ENCODE results near the gene NEK7. TPM values are rescaled to one million over a fixed set of nuclear protein-coding genes. Genes with fewer than 3 reads are reported as not detected.

NEK7 gene
- total and polyA plus RNA-seq, 4 experiments from 2014 or later = 53.5 to 63.8 (median 57.2) TPM

DNA sequence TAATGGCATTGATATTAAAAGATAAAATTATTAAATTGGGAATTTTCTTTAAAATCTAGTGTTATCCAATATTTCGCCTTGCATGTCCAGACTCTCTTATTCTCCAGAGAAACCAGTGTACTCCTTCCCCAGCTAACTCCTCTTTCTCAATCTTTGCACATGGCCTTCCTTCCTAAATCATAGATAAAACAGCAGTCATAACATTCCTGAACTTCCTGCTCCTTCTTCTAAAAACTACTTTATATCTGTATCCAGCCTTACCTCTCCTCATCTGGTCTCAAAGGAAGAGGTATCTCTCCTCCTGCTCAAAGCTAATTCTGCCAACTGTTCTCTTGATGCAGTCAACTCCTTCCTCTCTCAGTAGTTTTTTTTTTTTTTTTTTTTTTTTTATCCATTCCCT lies 39.5 kb upstream of the NEK7 start:
- no peak for DNase-seq
- Histone ChIP-seq H3K36me3 (ENCODE audit: insufficient read depth, low read length) (no peaks in the 10 kb centered on the region), H3K27ac (ENCODE audit: low read depth, low read length) (no peak overlapping the region), H3K9me3 (ENCODE audit: control insufficient read depth in 1 of 2, low read length in 2 of 2) (no peaks in the 10 kb centered on the region), H3K4me3 (ENCODE audit: low read length in 2 of 2) (no peak overlapping the region), H3K4me1 (ENCODE audit: insufficient read depth, low read length) (no peaks in the 10 kb centered on the region), H3K27me3 (ENCODE audit: insufficient read depth, low read length) (no peaks in the 10 kb centered on the region)
- intact Hi-C loops (cut with micrococcal nuclease) = no loop called here
- no peaks in the 10 kb centered on the region for H3K36me3 Mint-ChIP-seq
- H3K27ac Mint-ChIP-seq = no peak overlapping the region
- POLR2A ChIA-PET (ENCODE audit: partially characterized antibody) = no interaction called here
- H3K4me1 Mint-ChIP-seq = no peaks in the 10 kb centered on the region
- peaks cover 1 to 3% of the 10 kb centered on the region in 2 donors for H3K27me3 Mint-ChIP-seq
- H3K9me3 Mint-ChIP-seq = peaks cover 0 to 2% (median 0%) of the 10 kb centered on the region in 8 donors
- CTCF ChIA-PET (ENCODE audit: partially characterized antibody) = no interaction called here
- H3K4me3 Mint-ChIP-seq = no peak overlapping the region

DNA sequence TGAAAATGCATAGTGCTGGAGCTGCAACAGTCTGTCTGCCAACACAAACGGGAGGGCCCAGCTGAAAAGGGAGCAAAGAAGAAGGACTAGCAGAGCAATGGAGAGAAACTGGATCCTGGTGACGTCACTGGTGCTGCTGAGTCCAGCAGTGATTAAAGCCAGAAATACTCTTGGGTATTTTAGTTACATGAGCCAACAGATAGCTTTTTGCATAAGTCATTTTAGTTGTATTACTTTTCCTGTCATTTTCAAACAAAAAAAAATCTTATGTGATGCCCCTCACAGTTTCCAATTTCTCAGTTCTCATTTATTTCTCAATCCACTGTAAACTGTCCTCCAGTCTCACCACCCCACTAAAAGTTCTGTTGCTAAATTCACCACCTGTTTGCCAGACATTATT lies 38.7 kb upstream of the NEK7 start:
- Histone ChIP-seq H3K4me3 (ENCODE audit: low read length in 2 of 2) (no peak overlapping the region), H3K4me1 (ENCODE audit: insufficient read depth, low read length) (no peaks in the 10 kb centered on the region), H3K27ac (ENCODE audit: low read depth, low read length) (no peak overlapping the region), H3K9me3 (ENCODE audit: control insufficient read depth in 1 of 2, low read length in 2 of 2) (no peaks in the 10 kb centered on the region), H3K36me3 (ENCODE audit: insufficient read depth, low read length) (no peaks in the 10 kb centered on the region), H3K27me3 (ENCODE audit: insufficient read depth, low read length) (no peaks in the 10 kb centered on the region)
- Mint-ChIP-seq H3K27me3 (peaks cover 1 to 3% of the 10 kb centered on the region in 2 donors), H3K27ac (no peak overlapping the region), H3K36me3 (no peaks in the 10 kb centered on the region), H3K9me3 (peaks cover 0 to 2% (median 0%) of the 10 kb centered on the region in 8 donors), H3K4me3 (no peak overlapping the region), H3K4me1 (no peaks in the 10 kb centered on the region)
- CTCF ChIA-PET (ENCODE audit: partially characterized antibody) = no interaction called here
- DNase-seq = no peak
- POLR2A ChIA-PET (ENCODE audit: partially characterized antibody) = no interaction called here
- intact Hi-C loops (cut with micrococcal nuclease) = no loop called here

DNA sequence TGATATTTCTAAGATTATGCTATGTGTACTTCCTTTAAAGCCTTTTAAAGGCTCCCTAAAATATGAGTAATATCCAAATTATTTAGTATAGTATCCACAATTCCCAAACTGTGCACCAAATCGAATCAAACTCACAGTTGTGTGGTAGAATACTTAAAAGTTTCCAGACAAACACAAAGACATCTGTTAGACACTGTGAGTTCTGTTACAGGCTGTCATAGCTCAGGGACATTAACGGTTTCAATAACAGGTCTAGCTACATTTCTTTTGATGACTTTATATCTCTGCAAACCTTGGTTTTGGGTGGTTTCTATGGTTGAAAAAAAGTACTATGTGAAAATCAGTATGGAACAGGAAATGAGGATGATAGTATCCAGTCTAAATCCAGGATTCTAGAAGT lies 36.9 kb upstream of the NEK7 start:
- no peak for DNase-seq
- Histone ChIP-seq H3K9me3 (ENCODE audit: control insufficient read depth in 1 of 2, low read length in 2 of 2) (no peaks in the 10 kb centered on the region), H3K27me3 (ENCODE audit: insufficient read depth, low read length) (no peaks in the 10 kb centered on the region), H3K4me1 (ENCODE audit: insufficient read depth, low read length) (no peaks in the 10 kb centered on the region), H3K27ac (ENCODE audit: low read depth, low read length) (no peak overlapping the region), H3K4me3 (ENCODE audit: low read length in 2 of 2) (no peak overlapping the region), H3K36me3 (ENCODE audit: insufficient read depth, low read length) (no peaks in the 10 kb centered on the region)
- peaks cover 0 to 2% (median 0%) of the 10 kb centered on the region in 8 donors for H3K9me3 Mint-ChIP-seq
- intact Hi-C loops (cut with micrococcal nuclease) = no loop called here
- ChIA-PET CTCF (ENCODE audit: partially characterized antibody) (no interaction called here), POLR2A (ENCODE audit: partially characterized antibody) (no interaction called here)
- peaks cover 0 to 1% of the 10 kb centered on the region in 2 donors for H3K27me3 Mint-ChIP-seq
- no peaks in the 10 kb centered on the region for H3K36me3 Mint-ChIP-seq
- no peak overlapping the region for H3K4me3 Mint-ChIP-seq
- H3K27ac Mint-ChIP-seq = no peak overlapping the region
- no peaks in the 10 kb centered on the region for H3K4me1 Mint-ChIP-seq

DNA sequence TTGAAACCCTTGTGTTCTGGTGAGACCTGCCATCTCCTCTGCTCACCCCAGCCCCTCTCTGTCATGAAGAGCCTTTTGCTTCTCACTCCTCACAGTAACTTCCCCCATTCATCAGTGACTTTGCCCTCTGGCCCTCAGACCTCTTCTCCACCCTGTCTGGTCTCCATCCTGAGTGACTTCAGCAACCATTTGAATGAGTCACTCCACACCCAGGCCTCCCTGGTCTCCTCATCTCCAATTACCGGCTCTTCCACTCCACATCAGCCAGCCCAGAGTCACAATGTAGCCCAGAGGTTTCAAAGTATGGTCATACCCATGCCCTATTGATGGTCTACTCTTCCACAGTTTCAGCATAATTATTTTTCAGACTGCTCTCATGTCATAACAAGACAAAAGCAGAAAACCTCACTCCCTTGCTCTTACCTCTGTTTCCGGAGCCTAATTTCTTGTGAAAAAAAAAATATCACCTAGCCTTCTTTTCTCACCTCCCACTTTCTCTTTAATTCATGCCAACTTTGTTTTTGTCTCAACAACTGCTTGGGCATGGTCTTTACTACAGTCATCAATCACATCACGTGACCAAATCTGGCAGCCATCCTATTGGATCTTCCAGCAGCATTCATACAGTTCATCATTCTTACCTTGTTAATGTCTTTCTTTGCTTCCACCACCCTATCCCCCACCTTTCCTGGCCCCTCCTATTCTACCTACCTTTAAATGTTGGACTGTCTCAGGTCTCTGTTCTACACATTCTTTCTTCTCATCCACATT lies 35.6 kb upstream of the NEK7 start:
- DNase-seq = no peak
- Mint-ChIP-seq H3K27ac (no peak overlapping the region), H3K4me1 (no peaks in the 10 kb centered on the region), H3K4me3 (no peak overlapping the region), H3K9me3 (peaks cover 0 to 2% (median 0%) of the 10 kb centered on the region in 8 donors), H3K27me3 (peaks cover 0 to 1% of the 10 kb centered on the region in 2 donors), H3K36me3 (no peaks in the 10 kb centered on the region)
- Histone ChIP-seq H3K27ac (ENCODE audit: low read depth, low read length) (no peak overlapping the region), H3K36me3 (ENCODE audit: insufficient read depth, low read length) (no peaks in the 10 kb centered on the region), H3K4me3 (ENCODE audit: low read length in 2 of 2) (no peak overlapping the region), H3K9me3 (ENCODE audit: control insufficient read depth in 1 of 2, low read length in 2 of 2) (no peaks in the 10 kb centered on the region), H3K4me1 (ENCODE audit: insufficient read depth, low read length) (no peaks in the 10 kb centered on the region), H3K27me3 (ENCODE audit: insufficient read depth, low read length) (no peaks in the 10 kb centered on the region)
- ChIA-PET POLR2A (ENCODE audit: partially characterized antibody) (no interaction called here), CTCF (ENCODE audit: partially characterized antibody) (no interaction called here)
- intact Hi-C loops (cut with micrococcal nuclease) = no loop called here

DNA sequence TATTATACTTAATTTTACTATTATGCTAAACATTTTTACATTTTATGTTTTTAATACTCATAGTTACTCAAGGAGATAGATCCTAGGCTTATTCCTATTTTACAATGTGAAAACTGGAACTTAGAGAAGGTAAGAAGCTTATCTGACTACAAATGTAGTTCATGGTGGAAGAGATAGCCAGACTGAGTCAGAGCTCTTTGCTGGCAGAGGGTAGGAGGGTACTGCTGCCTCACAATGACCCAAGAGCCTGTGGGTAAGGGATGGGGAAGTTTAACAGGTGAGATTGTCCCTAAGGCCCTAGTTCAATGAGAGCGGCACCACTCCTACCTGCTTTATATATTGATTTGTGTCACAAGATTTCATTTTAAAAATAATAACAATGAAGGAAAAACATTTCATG lies 34.1 kb upstream of the NEK7 start:
- Mint-ChIP-seq H3K27ac (no peak overlapping the region), H3K4me3 (no peak overlapping the region), H3K9me3 (no peaks in the 10 kb centered on the region), H3K4me1 (no peaks in the 10 kb centered on the region), H3K36me3 (no peaks in the 10 kb centered on the region), H3K27me3 (peaks cover 1 to 2% of the 10 kb centered on the region in 2 donors)
- no peak overlapping the region for H3K27ac ChIP-seq (ENCODE audit: low read depth, low read length)
- H3K4me1 ChIP-seq (ENCODE audit: insufficient read depth, low read length) = no peaks in the 10 kb centered on the region
- H3K27me3 ChIP-seq (ENCODE audit: insufficient read depth, low read length) = no peaks in the 10 kb centered on the region
- CTCF ChIA-PET (ENCODE audit: partially characterized antibody) = no interaction called here
- H3K4me3 ChIP-seq (ENCODE audit: low read length in 2 of 2) = no peak overlapping the region
- DNase-seq = no peak
- no peaks in the 10 kb centered on the region for H3K9me3 ChIP-seq (ENCODE audit: control insufficient read depth in 1 of 2, low read length in 2 of 2)
- H3K36me3 ChIP-seq (ENCODE audit: insufficient read depth, low read length) = no peaks in the 10 kb centered on the region
- POLR2A ChIA-PET (ENCODE audit: partially characterized antibody) = no interaction called here
- intact Hi-C loops (cut with micrococcal nuclease) = no loop called here

DNA sequence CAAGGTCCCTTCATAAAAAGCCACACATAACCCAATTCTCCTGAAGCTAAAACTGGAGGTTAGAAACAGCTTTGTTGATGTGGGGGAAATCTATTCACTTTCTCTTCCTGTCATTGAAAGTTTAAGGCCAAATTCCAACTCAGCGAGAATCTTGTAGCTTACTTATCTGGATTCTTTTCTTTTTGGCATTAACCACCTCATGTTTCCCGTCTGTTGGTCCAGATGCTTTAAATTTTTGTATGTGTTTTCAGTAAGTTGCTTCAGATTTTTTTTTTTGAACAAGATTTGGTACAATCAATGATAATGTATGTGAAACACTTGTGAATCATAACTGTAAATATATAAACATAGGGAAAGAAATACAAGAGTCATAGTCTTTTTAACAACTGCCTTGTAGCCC lies 33.7 kb upstream of the NEK7 start:
- no peaks in the 10 kb centered on the region for H3K36me3 ChIP-seq (ENCODE audit: insufficient read depth, low read length)
- no peak overlapping the region for H3K4me3 Mint-ChIP-seq
- POLR2A ChIA-PET (ENCODE audit: partially characterized antibody) = no interaction called here
- H3K27ac ChIP-seq (ENCODE audit: low read depth, low read length) = no peak overlapping the region
- no peaks in the 10 kb centered on the region for H3K4me1 ChIP-seq (ENCODE audit: insufficient read depth, low read length)
- CTCF ChIA-PET (ENCODE audit: partially characterized antibody) = no interaction called here
- H3K4me3 ChIP-seq (ENCODE audit: low read length in 2 of 2) = no peak overlapping the region
- no peak overlapping the region for H3K27ac Mint-ChIP-seq
- H3K9me3 Mint-ChIP-seq = no peaks in the 10 kb centered on the region
- no peaks in the 10 kb centered on the region for H3K4me1 Mint-ChIP-seq
- H3K27me3 ChIP-seq (ENCODE audit: insufficient read depth, low read length) = no peaks in the 10 kb centered on the region
- intact Hi-C loops (cut with micrococcal nuclease) = no loop called here
- no peak for DNase-seq
- no peaks in the 10 kb centered on the region for H3K9me3 ChIP-seq (ENCODE audit: control insufficient read depth in 1 of 2, low read length in 2 of 2)
- peaks cover 1 to 2% of the 10 kb centered on the region in 2 donors for H3K27me3 Mint-ChIP-seq
- no peaks in the 10 kb centered on the region for H3K36me3 Mint-ChIP-seq

DNA sequence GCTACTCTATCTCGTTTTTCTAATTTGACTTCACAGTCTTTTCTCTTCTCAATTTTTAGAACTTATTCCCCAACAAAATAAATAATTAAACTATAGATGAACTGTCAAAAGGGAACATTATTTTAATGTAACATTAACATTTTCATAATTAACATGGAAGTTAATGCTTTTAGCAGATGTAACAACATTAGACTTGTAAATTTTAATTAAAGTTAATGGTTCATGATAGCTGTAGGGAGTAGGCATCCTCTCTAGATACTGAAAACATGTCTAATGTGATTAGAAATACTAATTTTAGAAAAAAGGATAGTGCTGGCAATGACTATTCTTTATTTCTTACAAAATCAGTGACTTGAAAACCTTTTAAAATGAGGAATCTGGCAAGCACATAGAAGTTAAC lies 32.1 kb upstream of the NEK7 start:
- H3K27ac ChIP-seq (ENCODE audit: low read depth, low read length) = no peak overlapping the region
- Mint-ChIP-seq H3K4me1 (no peaks in the 10 kb centered on the region), H3K4me3 (no peak overlapping the region), H3K36me3 (no peaks in the 10 kb centered on the region), H3K27me3 (peaks cover 1 to 2% of the 10 kb centered on the region in 2 donors), H3K9me3 (no peaks in the 10 kb centered on the region), H3K27ac (no peak overlapping the region)
- POLR2A ChIA-PET (ENCODE audit: partially characterized antibody) = no interaction called here
- no peaks in the 10 kb centered on the region for H3K36me3 ChIP-seq (ENCODE audit: insufficient read depth, low read length)
- no peaks in the 10 kb centered on the region for H3K9me3 ChIP-seq (ENCODE audit: control insufficient read depth in 1 of 2, low read length in 2 of 2)
- H3K27me3 ChIP-seq (ENCODE audit: insufficient read depth, low read length) = no peaks in the 10 kb centered on the region
- intact Hi-C loops (cut with micrococcal nuclease) = no loop called here
- H3K4me1 ChIP-seq (ENCODE audit: insufficient read depth, low read length) = no peaks in the 10 kb centered on the region
- H3K4me3 ChIP-seq (ENCODE audit: low read length in 2 of 2) = no peak overlapping the region
- DNase-seq = no peak
- CTCF ChIA-PET (ENCODE audit: partially characterized antibody) = no interaction called here
